ENCODE data around the gene FGF23. TPM values are rescaled to one million over a fixed set of nuclear protein-coding genes. Genes with fewer than 3 reads are reported as not detected.

Gene FGF23
- not detected for total RNA-seq

- H3K4me3 ChIP-seq, result no peak within 1 kb of the TSS
- no peaks in the 10 kb centered on the region for H3K4me1 ChIP-seq
- WGBS, result 9% methylated on average over 2 of the region's 7 CpGs
- no peaks in the 10 kb centered on the region for H3K36me3 ChIP-seq
- no peaks in the 10 kb centered on the region for H3K9me3 ChIP-seq
- no peak within 1 kb of the TSS for H3K27ac ChIP-seq
- TF ChIP-seq EP300 (IDR thresholded peaks at IDR 0.05) (no peak), POLR2AphosphoS5 (IDR thresholded peaks at IDR 0.05) (no peak), POLR2A (IDR thresholded peaks at IDR 0.05) (no peak)
- TF ChIP-seq, protein P1, sequence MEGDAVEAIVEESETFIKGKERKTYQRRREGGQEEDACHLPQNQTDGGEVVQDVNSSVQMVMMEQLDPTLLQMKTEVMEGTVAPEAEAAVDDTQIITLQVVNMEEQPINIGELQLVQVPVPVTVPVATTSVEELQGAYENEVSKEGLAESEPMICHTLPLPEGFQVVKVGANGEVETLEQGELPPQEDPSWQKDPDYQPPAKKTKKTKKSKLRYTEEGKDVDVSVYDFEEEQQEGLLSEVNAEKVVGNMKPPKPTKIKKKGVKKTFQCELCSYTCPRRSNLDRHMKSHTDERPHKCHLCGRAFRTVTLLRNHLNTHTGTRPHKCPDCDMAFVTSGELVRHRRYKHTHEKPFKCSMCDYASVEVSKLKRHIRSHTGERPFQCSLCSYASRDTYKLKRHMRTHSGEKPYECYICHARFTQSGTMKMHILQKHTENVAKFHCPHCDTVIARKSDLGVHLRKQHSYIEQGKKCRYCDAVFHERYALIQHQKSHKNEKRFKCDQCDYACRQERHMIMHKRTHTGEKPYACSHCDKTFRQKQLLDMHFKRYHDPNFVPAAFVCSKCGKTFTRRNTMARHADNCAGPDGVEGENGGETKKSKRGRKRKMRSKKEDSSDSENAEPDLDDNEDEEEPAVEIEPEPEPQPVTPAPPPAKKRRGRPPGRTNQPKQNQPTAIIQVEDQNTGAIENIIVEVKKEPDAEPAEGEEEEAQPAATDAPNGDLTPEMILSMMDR (IDR thresholded peaks at IDR 0.05), result no peak
- peaks cover 12% of the 10 kb centered on the region for H3K27me3 ChIP-seq
- no peak for DNase-seq (ENCODE audit: low spot score in 2 of 2)
Measured at GRCh38 chr12:4379405-4379804, at the start of gene FGF23. FGF23 (minus strand) TSS chr12:4379712; CDS start chr12:4379582, 130 bp downstream.

DNA sequence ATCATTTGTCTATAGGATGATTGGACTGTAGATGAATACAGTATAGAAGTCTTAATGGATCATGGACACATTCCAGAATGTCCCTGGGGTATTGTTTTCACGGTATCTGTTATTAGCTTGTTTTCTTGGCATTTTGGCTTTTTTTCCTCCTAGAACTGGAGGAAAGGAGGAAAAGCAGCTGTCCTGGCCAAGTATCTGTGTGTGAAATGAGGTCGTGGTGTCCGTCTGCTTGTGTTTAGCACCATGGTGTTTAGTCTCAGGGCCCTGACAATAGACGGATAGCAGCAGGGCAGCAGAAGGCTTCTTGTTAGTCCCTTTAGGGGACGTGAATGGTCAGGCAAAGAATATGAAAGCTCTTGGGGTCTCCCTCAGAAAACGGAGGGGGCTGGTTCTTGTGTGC lies 44.9 kb upstream of the FGF23 start:
- 47% methylated on average over 6 of the region's 6 CpGs for WGBS
- TF ChIP-seq, protein P1 (IDR thresholded peaks at IDR 0.05), result no peak
- TF ChIP-seq POLR2A (IDR thresholded peaks at IDR 0.05) (no peak), EP300 (IDR thresholded peaks at IDR 0.05) (no peak), POLR2AphosphoS5 (IDR thresholded peaks at IDR 0.05) (no peak)
- no peaks in the 10 kb centered on the region for H3K9me3 ChIP-seq
- DNase-seq (ENCODE audit: low spot score in 2 of 2), result no peak
- H3K4me3 ChIP-seq, result no peak overlapping the region
- H3K36me3 ChIP-seq, result no peaks in the 10 kb centered on the region
- H3K4me1 ChIP-seq, result no peaks in the 10 kb centered on the region
- no peak overlapping the region for H3K27ac ChIP-seq
- H3K27me3 ChIP-seq, result peaks cover 8% of the 10 kb centered on the region

GRCh38 chr12:4423528-4424195 lies 44.1 kb upstream of the FGF23 start:
- Histone ChIP-seq H3K36me3 (no peaks in the 10 kb centered on the region), H3K4me3 (no peak overlapping the region), H3K27me3 (peaks cover 11% of the 10 kb centered on the region), H3K27ac (no peak overlapping the region), H3K9me3 (no peaks in the 10 kb centered on the region), H3K4me1 (no peaks in the 10 kb centered on the region)
- WGBS, result 88% methylated on average over 10 of the region's 11 CpGs
- TF ChIP-seq EP300 (IDR thresholded peaks at IDR 0.05) (no peak), POLR2A (IDR thresholded peaks at IDR 0.05) (no peak), POLR2AphosphoS5 (IDR thresholded peaks at IDR 0.05) (no peak)
- TF ChIP-seq, protein P1 (IDR thresholded peaks at IDR 0.05), result no peak
- DNase-seq (ENCODE audit: low spot score in 2 of 2), result no peak

- no peaks in the 10 kb centered on the region for H3K9me3 ChIP-seq
- H3K4me1 ChIP-seq, result no peaks in the 10 kb centered on the region
- TF ChIP-seq EP300 (IDR thresholded peaks at IDR 0.05), result no peak
- TF ChIP-seq POLR2AphosphoS5 (IDR thresholded peaks at IDR 0.05), result no peak
- TF ChIP-seq POLR2A (IDR thresholded peaks at IDR 0.05), result no peak
- TF ChIP-seq, protein P1 (IDR thresholded peaks at IDR 0.05), result no peak
- peaks cover 16% of the 10 kb centered on the region for H3K27me3 ChIP-seq
- H3K27ac ChIP-seq, result no peak overlapping the region
- no peaks in the 10 kb centered on the region for H3K36me3 ChIP-seq
- 87% methylated on average over 9 of the region's 9 CpGs for WGBS
- no peak overlapping the region for H3K4me3 ChIP-seq
- no peak for DNase-seq (ENCODE audit: low spot score in 2 of 2)
Measured at GRCh38 chr12:4422985-4423384, 43.5 kb upstream of the FGF23 start.

DNA sequence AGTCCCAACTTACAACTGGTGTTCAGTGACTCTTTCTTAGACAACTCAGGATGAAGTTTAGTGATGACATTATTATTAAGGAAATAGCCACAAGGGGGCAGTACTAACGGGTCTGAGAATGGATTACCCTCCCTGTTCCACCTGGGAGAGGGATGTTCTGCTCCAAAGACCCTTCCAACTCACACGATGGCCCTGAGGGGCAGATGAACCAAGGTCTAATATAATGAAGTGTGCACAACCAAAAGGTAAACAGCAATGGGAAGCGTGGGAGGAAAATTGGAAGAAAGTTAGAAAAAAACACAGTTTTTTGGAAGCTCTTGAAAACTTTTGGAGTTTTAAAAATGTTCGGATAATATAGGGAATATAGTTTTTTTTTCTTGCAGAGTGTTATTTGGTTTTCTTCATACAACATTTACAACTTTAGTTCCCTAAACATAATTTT lies 42.1 kb upstream of the FGF23 start:
- Histone ChIP-seq H3K36me3 (no peaks in the 10 kb centered on the region), H3K27ac (no peak overlapping the region), H3K4me1 (no peaks in the 10 kb centered on the region), H3K27me3 (peaks cover 29% of the 10 kb centered on the region), H3K9me3 (no peaks in the 10 kb centered on the region), H3K4me3 (no peak overlapping the region)
- TF ChIP-seq EP300 (IDR thresholded peaks at IDR 0.05) (no peak), POLR2AphosphoS5 (IDR thresholded peaks at IDR 0.05) (no peak), POLR2A (IDR thresholded peaks at IDR 0.05) (no peak)
- TF ChIP-seq, protein P1 (IDR thresholded peaks at IDR 0.05), result peak in 1 of 2 donors; percentile 42
- no peak for DNase-seq (ENCODE audit: low spot score in 2 of 2)
- WGBS, result 41% methylated on average over 4 of the region's 4 CpGs

Measured in suprapubic skin (tissue), 4 donors.